Stimulated activated naive CD8-positive, alpha-beta T cell treated with anti-CD3 and anti-CD28 coated beads, Interleukin-15, Interleukin-2, amounts not matched to agents 100 ng/mL and 50 ng/mL, for 24 hours (primary cell): ENCODE data around the gene ANKIB1.

Experiments used
- H3K27ac Mint-ChIP-seq: one replicate; pipeline ENCODE4 v1.8.0; 2021; ENCODE audit warnings: mild to moderate bottlenecking, mixed read lengths
- H3K27me3 Mint-ChIP-seq: one replicate; pipeline ENCODE4 v1.8.0; 2021; ENCODE audit warnings: mixed read lengths
- H3K36me3 Mint-ChIP-seq: one replicate; pipeline ENCODE4 v1.8.0; 2021; ENCODE audit warnings: low read depth, mixed read lengths
- H3K4me1 Mint-ChIP-seq: one replicate; pipeline ENCODE4 v1.8.0; 2021; ENCODE audit warnings: low read depth, mixed read lengths
- H3K4me3 Mint-ChIP-seq: one replicate; pipeline ENCODE4 v1.8.0; 2021; ENCODE audit warnings: mild to moderate bottlenecking, mixed read lengths
- H3K9me3 Mint-ChIP-seq: one replicate; pipeline ENCODE4 v1.8.0; 2021; ENCODE audit warnings: mixed read lengths

ANKIB1 gene

GRCh38 chr7:92289321-92289720, 43.5 kb downstream of the ANKIB1 start:
- Mint-ChIP-seq H3K4me1 (peaks cover 40% of the 10 kb centered on the region), H3K27me3 (no peaks in the 10 kb centered on the region), H3K4me3 (no peak overlapping the region), H3K9me3 (no peaks in the 10 kb centered on the region), H3K27ac (no peak overlapping the region), H3K36me3 (peaks cover 9% of the 10 kb centered on the region)

- no peak overlapping the region for H3K27ac Mint-ChIP-seq
Measured at GRCh38 chr7:92292981-92293380, 47.2 kb downstream of the ANKIB1 start.

GRCh38 chr7:92293896-92294590, 48.3 kb downstream of the ANKIB1 start:
- Mint-ChIP-seq H3K36me3 (peaks cover 15% of the 10 kb centered on the region), H3K9me3 (no peaks in the 10 kb centered on the region), H3K4me3 (no peak overlapping the region), H3K27ac (no peak overlapping the region), H3K4me1 (peaks cover 35% of the 10 kb centered on the region), H3K27me3 (no peaks in the 10 kb centered on the region)

More at GRCh38 chr7:92292981-92293380, 47.2 kb downstream of the ANKIB1 start:
- Mint-ChIP-seq H3K9me3 (no peaks in the 10 kb centered on the region), H3K27me3 (no peaks in the 10 kb centered on the region), H3K4me3 (no peak overlapping the region), H3K4me1 (peaks cover 35% of the 10 kb centered on the region), H3K36me3 (peaks cover 10% of the 10 kb centered on the region)

GRCh38 chr7:92295391-92295790, 49.6 kb downstream of the ANKIB1 start:
- Mint-ChIP-seq H3K4me3 (no peak overlapping the region), H3K36me3 (peaks cover 21% of the 10 kb centered on the region), H3K27me3 (no peaks in the 10 kb centered on the region), H3K9me3 (no peaks in the 10 kb centered on the region), H3K27ac (no peak overlapping the region), H3K4me1 (peaks cover 22% of the 10 kb centered on the region)

- no peak overlapping the region for H3K4me3 Mint-ChIP-seq
- no peaks in the 10 kb centered on the region for H3K9me3 Mint-ChIP-seq
- H3K27me3 Mint-ChIP-seq: no peaks in the 10 kb centered on the region
- peaks cover 28% of the 10 kb centered on the region for H3K36me3 Mint-ChIP-seq
- H3K27ac Mint-ChIP-seq: no peak overlapping the region
- H3K4me1 Mint-ChIP-seq: peaks cover 16% of the 10 kb centered on the region
Measured at GRCh38 chr7:92296235-92296634, 50.5 kb downstream of the ANKIB1 start.

GRCh38 chr7:92296880-92297445, 51.2 kb downstream of the ANKIB1 start:
- H3K4me3 Mint-ChIP-seq: no peak overlapping the region
- no peak overlapping the region for H3K27ac Mint-ChIP-seq
- H3K9me3 Mint-ChIP-seq: no peaks in the 10 kb centered on the region
- H3K36me3 Mint-ChIP-seq: peaks cover 29% of the 10 kb centered on the region
- H3K27me3 Mint-ChIP-seq: no peaks in the 10 kb centered on the region
- H3K4me1 Mint-ChIP-seq: peaks cover 13% of the 10 kb centered on the region

GRCh38 chr7:92297736-92298135, 52.0 kb downstream of the ANKIB1 start:
- Mint-ChIP-seq H3K9me3 (no peaks in the 10 kb centered on the region), H3K27me3 (no peaks in the 10 kb centered on the region), H3K36me3 (peaks cover 29% of the 10 kb centered on the region), H3K4me3 (no peak overlapping the region), H3K27ac (no peak overlapping the region), H3K4me1 (peaks cover 11% of the 10 kb centered on the region)

GRCh38 chr7:92303761-92304160, 58.0 kb downstream of the ANKIB1 start:
- no peaks in the 10 kb centered on the region for H3K9me3 Mint-ChIP-seq
- H3K27me3 Mint-ChIP-seq: no peaks in the 10 kb centered on the region

GRCh38 chr7:92304406-92304893, 58.7 kb downstream of the ANKIB1 start:
- Mint-ChIP-seq H3K27ac (no peak overlapping the region), H3K36me3 (peaks cover 26% of the 10 kb centered on the region), H3K4me1 (no peaks in the 10 kb centered on the region), H3K9me3 (no peaks in the 10 kb centered on the region), H3K27me3 (no peaks in the 10 kb centered on the region), H3K4me3 (no peak overlapping the region)

More at GRCh38 chr7:92303761-92304160, 58.0 kb downstream of the ANKIB1 start:
- Mint-ChIP-seq H3K36me3 (peaks cover 25% of the 10 kb centered on the region), H3K4me3 (no peak overlapping the region), H3K4me1 (no peaks in the 10 kb centered on the region), H3K27ac (no peak overlapping the region)

GRCh38 chr7:92306153-92306552, 60.4 kb downstream of the ANKIB1 start:
- Mint-ChIP-seq H3K4me1 (no peaks in the 10 kb centered on the region), H3K27me3 (no peaks in the 10 kb centered on the region), H3K36me3 (peaks cover 25% of the 10 kb centered on the region), H3K27ac (no peak overlapping the region), H3K9me3 (no peaks in the 10 kb centered on the region), H3K4me3 (no peak overlapping the region)

- Mint-ChIP-seq H3K27me3 (no peaks in the 10 kb centered on the region), H3K9me3 (no peaks in the 10 kb centered on the region), H3K27ac (no peak overlapping the region), H3K4me3 (no peak overlapping the region), H3K4me1 (no peaks in the 10 kb centered on the region), H3K36me3 (peaks cover 18% of the 10 kb centered on the region)
Measured at GRCh38 chr7:92313055-92313454, 67.3 kb downstream of the ANKIB1 start.

- no peaks in the 10 kb centered on the region for H3K4me1 Mint-ChIP-seq
- H3K4me3 Mint-ChIP-seq: no peak overlapping the region
- H3K36me3 Mint-ChIP-seq: peaks cover 24% of the 10 kb centered on the region
- no peaks in the 10 kb centered on the region for H3K27me3 Mint-ChIP-seq
- H3K27ac Mint-ChIP-seq: no peak overlapping the region
- H3K9me3 Mint-ChIP-seq: no peaks in the 10 kb centered on the region
Measured at GRCh38 chr7:92319243-92319642, 73.5 kb downstream of the ANKIB1 start.

GRCh38 chr7:92325173-92325572, 79.4 kb downstream of the ANKIB1 start:
- Mint-ChIP-seq H3K4me1 (no peaks in the 10 kb centered on the region), H3K27ac (no peak overlapping the region), H3K9me3 (no peaks in the 10 kb centered on the region), H3K4me3 (no peak overlapping the region), H3K27me3 (no peaks in the 10 kb centered on the region), H3K36me3 (peaks cover 28% of the 10 kb centered on the region)

- peaks cover 22% of the 10 kb centered on the region for H3K36me3 Mint-ChIP-seq
- no peak overlapping the region for H3K4me3 Mint-ChIP-seq
- H3K27ac Mint-ChIP-seq: no peak overlapping the region
- no peaks in the 10 kb centered on the region for H3K9me3 Mint-ChIP-seq
- no peaks in the 10 kb centered on the region for H3K4me1 Mint-ChIP-seq
- H3K27me3 Mint-ChIP-seq: no peaks in the 10 kb centered on the region
Measured at GRCh38 chr7:92325858-92326257, 80.1 kb downstream of the ANKIB1 start.

- H3K36me3 Mint-ChIP-seq: peaks cover 43% of the 10 kb centered on the region
- H3K4me3 Mint-ChIP-seq: no peak overlapping the region
- no peak overlapping the region for H3K27ac Mint-ChIP-seq
- H3K4me1 Mint-ChIP-seq: no peaks in the 10 kb centered on the region
- no peaks in the 10 kb centered on the region for H3K27me3 Mint-ChIP-seq
- H3K9me3 Mint-ChIP-seq: peaks cover 4% of the 10 kb centered on the region
Measured at GRCh38 chr7:92330835-92331438, 85.2 kb downstream of the ANKIB1 start.
